Measurements from ENCODE around the gene TMC1.
"Not testable (repeated sequence)": the region's sequence is repeated elsewhere in the genome, so short reads cannot be mapped to it uniquely, and the experiment has no call there.

Gene TMC1

GRCh38 chr9:72817413-72817812 lies 296.0 kb downstream of the TMC1 start:
- DNase-seq (ENCODE audit: low read depth, low spot score) = no peak

- no peak for DNase-seq (ENCODE audit: low read depth, low spot score)
Observed at GRCh38 chr9:72818385-72818784, 297.0 kb downstream of the TMC1 start.

DNA sequence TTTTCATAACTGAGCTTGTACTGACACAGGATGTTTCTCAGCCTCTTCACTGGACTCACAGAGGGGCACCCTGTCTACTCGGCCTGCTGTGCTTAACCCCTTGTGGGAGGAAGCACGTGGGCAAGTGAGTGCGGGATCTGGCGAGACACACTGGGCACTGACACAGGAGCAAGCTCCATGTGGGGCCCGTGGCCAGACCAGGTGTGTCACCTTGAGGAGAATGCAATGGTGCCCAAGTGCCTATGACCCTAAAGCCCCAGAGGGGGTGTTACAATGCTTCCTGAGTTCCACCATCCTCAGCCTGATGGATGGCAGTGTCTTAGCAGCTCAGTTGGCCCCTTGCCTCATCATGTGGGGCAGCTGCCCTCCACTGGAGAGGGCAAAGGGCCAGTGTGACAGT lies 302.6 kb downstream of the TMC1 start:
- no peak for DNase-seq (ENCODE audit: low read depth, low spot score)

- no peak for DNase-seq (ENCODE audit: low read depth, low spot score)
Observed at GRCh38 chr9:72826996-72827949, 305.9 kb downstream of the TMC1 start.

GRCh38 chr9:72827950-72828731 lies 306.7 kb downstream of the TMC1 start:
- DNase-seq (ENCODE audit: low read depth, low spot score) = no peak

- DNase-seq (ENCODE audit: low read depth, low spot score) = no peak
Observed at GRCh38 chr9:72834994-72835393, 313.6 kb downstream of the TMC1 start.

DNA sequence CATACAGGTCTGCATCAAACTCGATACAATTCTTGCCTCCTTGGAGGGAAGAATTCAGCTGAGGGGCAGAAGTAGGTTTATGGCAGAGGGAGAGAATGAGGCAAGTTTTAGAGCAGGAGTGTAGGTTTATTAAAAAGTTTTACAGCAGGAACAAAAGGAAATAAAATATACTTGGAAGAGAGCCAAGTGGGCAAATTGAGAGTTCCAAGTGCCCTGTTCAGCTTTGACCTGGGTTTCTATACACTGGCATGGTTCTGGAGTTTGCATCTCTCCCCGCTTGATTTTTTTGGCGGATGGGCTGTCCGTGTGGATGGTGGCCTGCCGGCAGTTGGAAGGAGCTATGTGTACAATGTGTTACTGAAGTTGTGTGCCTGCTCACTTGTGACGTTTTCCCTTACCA lies 315.4 kb downstream of the TMC1 start:
- no peak for DNase-seq (ENCODE audit: low read depth, low spot score)

DNA sequence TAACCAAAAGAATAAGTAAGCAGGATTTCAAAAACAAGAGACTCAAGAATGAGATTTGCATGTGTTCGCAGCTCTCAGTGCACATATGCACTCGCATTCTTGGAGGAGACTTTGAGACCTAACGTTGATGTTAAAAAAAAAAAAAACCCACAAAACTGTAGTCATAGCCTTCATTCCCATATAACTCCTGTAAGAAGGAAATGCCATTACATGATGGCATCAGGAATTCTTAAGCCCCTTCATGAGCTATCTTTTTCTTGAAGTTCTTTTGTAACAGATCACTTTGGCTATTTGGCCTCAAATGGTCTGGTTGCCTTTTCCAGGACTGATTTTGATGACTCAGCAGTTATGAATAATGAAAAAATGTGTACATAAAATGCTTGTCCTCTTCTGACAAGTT lies 317.7 kb downstream of the TMC1 start:
- no peak for DNase-seq (ENCODE audit: low read depth, low spot score)

GRCh38 chr9:72843520-72844439 lies 322.4 kb downstream of the TMC1 start:
- peak; percentile 75 for DNase-seq (ENCODE audit: low read depth, low spot score)

DNA sequence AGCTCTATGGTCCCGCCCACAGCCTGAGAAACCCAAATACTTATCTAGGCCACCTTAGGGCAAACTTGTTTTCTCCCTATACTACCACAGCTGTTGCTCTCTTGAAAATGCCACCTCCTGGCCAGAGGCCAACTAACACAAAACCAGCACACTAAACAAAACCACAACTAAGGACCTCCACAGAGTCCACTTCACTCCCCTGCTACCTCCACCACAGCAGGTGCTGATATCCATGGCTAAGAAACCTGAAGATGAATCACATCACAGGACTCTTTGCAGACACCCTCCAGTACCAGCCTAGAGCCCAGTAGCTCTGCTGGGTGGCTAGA lies 323.0 kb downstream of the TMC1 start:
- no peak for DNase-seq (ENCODE audit: low read depth, low spot score)

- not testable (repeated sequence) for DNase-seq (ENCODE audit: low read depth, low spot score)
Observed at GRCh38 chr9:72845052-72845451, 323.6 kb downstream of the TMC1 start.

GRCh38 chr9:72850209-72850608 lies 328.8 kb downstream of the TMC1 start:
- not testable (repeated sequence) for DNase-seq (ENCODE audit: low read depth, low spot score)

- DNase-seq (ENCODE audit: low read depth, low spot score) = no peak
Observed at GRCh38 chr9:72855321-72855720, 333.9 kb downstream of the TMC1 start.

- no peak for DNase-seq (ENCODE audit: low read depth, low spot score)
Observed at GRCh38 chr9:72855890-72856523, 334.6 kb downstream of the TMC1 start.

- DNase-seq (ENCODE audit: low read depth, low spot score) = peak; percentile 18
Observed at GRCh38 chr9:72856972-72857623, 335.7 kb downstream of the TMC1 start.

DNA sequence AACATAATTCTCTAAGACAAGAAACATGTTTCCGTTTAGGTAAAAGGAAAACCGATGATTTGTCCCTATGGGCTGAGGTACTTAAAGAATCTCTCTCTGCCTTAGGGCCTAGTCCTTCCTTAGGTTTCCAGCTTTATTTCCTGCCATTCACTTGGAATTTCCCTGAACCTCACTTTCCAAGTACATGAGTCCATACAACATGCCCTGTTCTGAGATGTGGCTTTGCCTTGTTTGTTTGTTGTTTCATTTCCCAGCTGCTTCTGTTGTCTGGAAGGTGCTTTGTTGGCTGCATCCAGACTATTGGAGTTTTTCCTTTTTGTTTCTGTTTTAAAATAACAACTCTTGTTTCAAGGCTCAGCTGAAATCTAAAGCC lies 336.2 kb downstream of the TMC1 start:
- no peak for DNase-seq (ENCODE audit: low read depth, low spot score)

DNA sequence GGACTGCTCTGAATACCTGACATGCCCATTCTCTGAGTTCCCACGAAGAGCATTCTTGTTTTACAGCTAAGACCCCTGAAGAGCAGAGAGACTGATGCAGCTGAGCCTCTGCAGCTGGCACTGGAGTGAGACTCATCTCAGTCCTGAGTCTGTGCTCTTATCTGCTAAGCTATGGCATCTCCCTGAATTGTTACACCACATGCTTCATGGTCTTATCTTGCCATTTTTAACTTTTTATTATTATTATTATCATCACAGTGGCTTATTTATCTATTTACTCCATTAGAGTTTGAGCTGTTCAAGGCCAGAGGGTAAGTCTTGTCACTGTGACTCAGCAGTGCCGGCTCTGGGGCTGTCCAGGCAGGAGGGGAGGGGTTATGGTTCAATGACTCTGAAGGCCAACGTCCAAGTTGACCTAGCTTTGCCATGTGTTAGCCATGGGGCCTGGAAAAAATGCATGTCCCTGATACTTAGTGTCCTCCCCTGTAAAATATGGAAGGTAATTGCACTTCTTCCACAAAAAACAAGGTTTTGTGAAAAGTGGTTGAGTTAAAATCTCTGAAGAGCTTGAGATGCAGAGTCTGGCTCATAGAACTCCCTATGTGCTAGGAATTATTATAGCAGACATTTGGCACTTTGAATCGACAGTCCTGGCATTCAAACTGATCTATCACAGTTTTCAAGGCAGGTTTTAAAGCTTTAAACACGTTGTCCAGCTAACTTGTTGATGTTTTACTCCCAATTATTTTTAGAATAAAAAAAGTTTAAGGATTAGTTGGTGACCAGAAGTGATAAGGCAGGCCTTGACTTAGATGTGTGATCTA lies 336.9 kb downstream of the TMC1 start:
- peak; percentile 32 for DNase-seq (ENCODE audit: low read depth, low spot score)

DNA sequence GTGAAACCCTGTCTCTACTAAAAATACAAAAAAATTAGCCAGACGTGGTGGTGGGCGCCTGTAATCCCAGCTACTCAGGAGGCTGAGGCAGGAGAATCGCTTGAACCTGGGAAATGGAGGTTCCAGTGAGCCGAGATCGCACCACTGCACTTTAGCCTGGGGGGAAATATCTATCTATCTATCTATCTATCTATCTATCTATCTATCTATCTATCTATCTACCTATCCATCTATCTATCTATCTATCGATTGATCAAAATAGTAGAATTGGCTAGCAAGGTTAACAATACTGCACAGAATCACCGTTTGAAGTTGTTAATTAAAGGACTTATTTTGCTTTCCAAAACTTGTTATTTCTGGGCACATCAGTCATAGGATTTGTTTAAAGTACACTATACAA lies 341.4 kb downstream of the TMC1 start:
- not testable (repeated sequence) for DNase-seq (ENCODE audit: low read depth, low spot score)

GRCh38 chr9:72863456-72864094 lies 342.2 kb downstream of the TMC1 start:
- no peak for DNase-seq (ENCODE audit: low read depth, low spot score)

Measured in ELF-1 (cell line).